Peyer's patch (tissue), 4 donors: Measurements from ENCODE around the gene YJEFN3.

Experiments used
- POLR2A ChIP-seq, 2 donors: fragments of 450-650 bp; IDR thresholded peaks; one replicate each; pipeline ENCODE4 v1.5.1; 2017; ENCODE audit warnings: antibody characterized with exemption in 2 of 2, mild to moderate bottlenecking in 2 of 2, moderate library complexity in 2 of 2
- TF ChIP-seq, protein P1 (sequence below), 6 experiments: fragments of 450-650 bp in 4 of 6; fragments of 200-600 bp in 2 of 6; sonication (generic) in 1 of 6; IDR thresholded peaks; one replicate each; pipeline ENCODE4 v1.5.1; 2017 to 2019; ENCODE audit warnings: antibody characterized with exemption in 6 of 6, mild to moderate bottlenecking in 3 of 6, moderate library complexity in 1 of 6

- no peak for TF ChIP-seq POLR2A (IDR thresholded peaks at IDR 0.05)
- TF ChIP-seq, protein P1, sequence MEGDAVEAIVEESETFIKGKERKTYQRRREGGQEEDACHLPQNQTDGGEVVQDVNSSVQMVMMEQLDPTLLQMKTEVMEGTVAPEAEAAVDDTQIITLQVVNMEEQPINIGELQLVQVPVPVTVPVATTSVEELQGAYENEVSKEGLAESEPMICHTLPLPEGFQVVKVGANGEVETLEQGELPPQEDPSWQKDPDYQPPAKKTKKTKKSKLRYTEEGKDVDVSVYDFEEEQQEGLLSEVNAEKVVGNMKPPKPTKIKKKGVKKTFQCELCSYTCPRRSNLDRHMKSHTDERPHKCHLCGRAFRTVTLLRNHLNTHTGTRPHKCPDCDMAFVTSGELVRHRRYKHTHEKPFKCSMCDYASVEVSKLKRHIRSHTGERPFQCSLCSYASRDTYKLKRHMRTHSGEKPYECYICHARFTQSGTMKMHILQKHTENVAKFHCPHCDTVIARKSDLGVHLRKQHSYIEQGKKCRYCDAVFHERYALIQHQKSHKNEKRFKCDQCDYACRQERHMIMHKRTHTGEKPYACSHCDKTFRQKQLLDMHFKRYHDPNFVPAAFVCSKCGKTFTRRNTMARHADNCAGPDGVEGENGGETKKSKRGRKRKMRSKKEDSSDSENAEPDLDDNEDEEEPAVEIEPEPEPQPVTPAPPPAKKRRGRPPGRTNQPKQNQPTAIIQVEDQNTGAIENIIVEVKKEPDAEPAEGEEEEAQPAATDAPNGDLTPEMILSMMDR (IDR thresholded peaks at IDR 0.05), result no peak
These were observed 5.5 kb upstream of the YJEFN3 start for GRCh38 chr19:19523177-19523576.
